ENCODE results near the gene EDN2. TPM values are rescaled to one million over a fixed set of nuclear protein-coding genes. Genes with fewer than 3 reads are reported as not detected.

Gene EDN2
- total RNA-seq, 5 donors from 2014 or later (not counting 1 experiment from before 2014, with no cell fraction given): not detected

DNA sequence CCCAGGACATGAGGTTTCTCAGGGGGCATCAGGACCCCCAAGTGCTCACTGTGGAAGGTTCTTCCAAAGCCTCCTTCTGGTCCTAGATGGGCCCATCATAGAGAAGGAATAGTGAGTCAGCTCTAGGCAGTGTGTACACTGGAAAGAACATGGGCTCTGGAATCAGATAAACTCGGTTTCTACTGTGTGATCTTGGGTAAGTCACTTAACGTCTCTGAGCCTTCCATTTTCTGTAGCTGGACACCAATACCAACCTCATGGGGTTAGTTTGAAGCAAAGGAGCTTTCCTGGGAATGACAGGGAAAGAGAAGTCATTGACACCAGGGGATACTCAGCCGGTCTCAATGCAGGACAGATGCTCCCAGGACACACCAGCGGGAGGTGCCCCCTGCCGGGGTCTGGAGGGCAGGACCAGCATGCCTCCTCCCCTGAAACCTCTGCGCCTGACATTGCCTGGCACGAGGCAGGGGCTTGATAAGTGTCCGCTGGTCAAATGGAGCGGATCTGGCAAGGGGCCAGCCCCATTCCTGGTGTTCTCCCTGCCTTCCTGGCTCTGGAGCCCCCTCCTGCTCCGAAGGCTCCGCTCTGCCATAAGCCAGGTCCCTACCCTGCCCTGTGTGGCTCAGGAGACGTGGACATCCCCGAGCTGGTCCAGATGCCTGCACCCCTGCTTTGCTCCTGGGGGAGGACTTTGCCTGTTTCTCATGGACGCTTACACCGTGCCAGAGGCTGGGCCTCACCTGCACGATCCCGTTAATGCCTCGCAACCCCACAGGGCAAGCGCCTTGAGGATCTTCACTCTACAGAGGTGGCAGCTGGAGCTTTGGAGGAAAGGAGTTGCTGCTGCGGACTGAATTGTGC is 52.8 kb downstream of the EDN2 start:
- Histone ChIP-seq H3K27me3 (replicated peaks in 1 of 2; ENCODE audit: control insufficient read depth in 2 of 2, extremely low read depth in 1 of 2, insufficient read depth in 2 of 2, low read length in 1 of 2) (peaks cover 0 to 60% of the 10 kb centered on the region in 2 experiments), H3K36me3 (ENCODE audit: control insufficient read depth in 2 of 2, extremely low read depth in 1 of 2, insufficient read depth in 1 of 2, low read length in 1 of 2) (no peaks in the 10 kb centered on the region), H3K4me1 (ENCODE audit: control insufficient read depth in 1 of 2, extremely low read depth in 1 of 2, insufficient read depth in 2 of 2, low read length in 2 of 2) (no peaks in the 10 kb centered on the region), H3K4me3 (ENCODE audit: control insufficient read depth in 1 of 2, extremely low read depth in 1 of 2, low read length in 1 of 2) (no peak overlapping the region), H3K9me3 (no peaks in the 10 kb centered on the region), H3K27ac (ENCODE audit: low read length) (no peak overlapping the region)
- CTCF ChIA-PET: no interaction called here
- DNase-seq (no peak), ATAC-seq (replicated peaks in 1 of 4) (no peak)
- Mint-ChIP-seq H3K9me3 (no peaks in the 10 kb centered on the region), H3K4me3 (no peak overlapping the region), H3K4me1 (no peaks in the 10 kb centered on the region), H3K27me3 (peaks cover 26 to 37% of the 10 kb centered on the region in 2 donors), H3K36me3 (no peaks in the 10 kb centered on the region), H3K27ac (no peak overlapping the region)
- 86% methylated on average over 18 of the region's 20 CpGs for WGBS (ENCODE audit: insufficient coverage)
- POLR2A ChIA-PET: no interaction called here

DNA sequence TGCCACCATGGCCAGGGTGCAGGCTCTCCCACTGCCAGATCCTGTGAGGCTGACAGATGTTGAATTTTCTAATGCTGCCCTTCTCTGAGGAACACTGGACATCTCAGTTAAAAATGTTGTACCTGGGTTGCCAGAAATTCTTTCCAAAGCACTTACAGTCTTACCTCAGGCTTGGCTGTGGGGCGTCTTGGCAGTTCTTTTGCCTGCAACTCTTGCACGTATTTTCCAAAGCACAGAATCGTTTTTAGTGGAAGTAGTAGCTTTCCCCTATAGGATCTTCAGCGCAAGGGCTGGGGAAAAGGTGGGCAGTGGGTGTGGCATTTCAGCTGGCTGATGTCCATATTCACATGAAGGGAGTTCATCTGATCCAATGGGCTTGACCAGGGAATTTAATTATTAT is 53.9 kb downstream of the EDN2 start:
- no peak overlapping the region for H3K4me3 Mint-ChIP-seq
- POLR2A ChIA-PET: no interaction called here
- Histone ChIP-seq H3K4me3 (ENCODE audit: control insufficient read depth in 1 of 2, extremely low read depth in 1 of 2, low read length in 1 of 2) (no peak overlapping the region), H3K27ac (ENCODE audit: low read length) (no peak overlapping the region), H3K27me3 (replicated peaks in 1 of 2; ENCODE audit: control insufficient read depth in 2 of 2, extremely low read depth in 1 of 2, insufficient read depth in 2 of 2, low read length in 1 of 2) (peaks cover 0 to 54% of the 10 kb centered on the region in 2 experiments), H3K9me3 (no peaks in the 10 kb centered on the region), H3K36me3 (ENCODE audit: control insufficient read depth in 2 of 2, extremely low read depth in 1 of 2, insufficient read depth in 1 of 2, low read length in 1 of 2) (no peaks in the 10 kb centered on the region), H3K4me1 (ENCODE audit: control insufficient read depth in 1 of 2, extremely low read depth in 1 of 2, insufficient read depth in 2 of 2, low read length in 2 of 2) (no peaks in the 10 kb centered on the region)
- CTCF ChIA-PET: interaction anchor here in 1 of 2 donors (0.6 kb wide), 1 partner anchor 28 kb away, joined by 6 read pairs; no protein-coding TSS in a partner anchor
- H3K4me1 Mint-ChIP-seq: no peaks in the 10 kb centered on the region
- ATAC-seq (replicated peaks in 1 of 4) (no peak), DNase-seq (no peak)
- no peak overlapping the region for H3K27ac Mint-ChIP-seq
- peaks cover 26 to 37% of the 10 kb centered on the region in 2 donors for H3K27me3 Mint-ChIP-seq
- no peaks in the 10 kb centered on the region for H3K36me3 Mint-ChIP-seq
- no peaks in the 10 kb centered on the region for H3K9me3 Mint-ChIP-seq
- WGBS (ENCODE audit: insufficient coverage): 80% methylated on average over 2 of the region's 4 CpGs

- ChIA-PET CTCF (interaction anchor here in 1 of 2 donors (0.6 kb wide), 1 partner anchor 27 kb away, joined by 6 read pairs; no protein-coding TSS in a partner anchor), POLR2A (no interaction called here)
- Histone ChIP-seq H3K9me3 (no peaks in the 10 kb centered on the region), H3K27ac (ENCODE audit: low read length) (no peak overlapping the region), H3K4me1 (ENCODE audit: control insufficient read depth in 1 of 2, extremely low read depth in 1 of 2, insufficient read depth in 2 of 2, low read length in 2 of 2) (no peaks in the 10 kb centered on the region), H3K36me3 (ENCODE audit: control insufficient read depth in 2 of 2, extremely low read depth in 1 of 2, insufficient read depth in 1 of 2, low read length in 1 of 2) (no peaks in the 10 kb centered on the region), H3K4me3 (ENCODE audit: control insufficient read depth in 1 of 2, extremely low read depth in 1 of 2, low read length in 1 of 2) (no peak overlapping the region), H3K27me3 (replicated peaks in 1 of 2; ENCODE audit: control insufficient read depth in 2 of 2, extremely low read depth in 1 of 2, insufficient read depth in 2 of 2, low read length in 1 of 2) (peaks cover 0 to 50% of the 10 kb centered on the region in 2 experiments)
- ATAC-seq (replicated peaks in 1 of 4) (no peak), DNase-seq (no peak)
- Mint-ChIP-seq H3K27ac (no peak overlapping the region), H3K4me1 (no peaks in the 10 kb centered on the region), H3K4me3 (no peak overlapping the region), H3K9me3 (no peaks in the 10 kb centered on the region), H3K36me3 (no peaks in the 10 kb centered on the region), H3K27me3 (peaks cover 24 to 35% of the 10 kb centered on the region in 2 donors)
- WGBS (ENCODE audit: insufficient coverage): no CpG with 5 or more reads among the region's 4 CpGs
These were observed 54.4 kb downstream of the EDN2 start for GRCh38 chr1:41430069-41430468.

- Histone ChIP-seq H3K36me3 (ENCODE audit: control insufficient read depth in 2 of 2, extremely low read depth in 1 of 2, insufficient read depth in 1 of 2, low read length in 1 of 2) (no peaks in the 10 kb centered on the region), H3K27ac (ENCODE audit: low read length) (no peak overlapping the region), H3K4me3 (ENCODE audit: control insufficient read depth in 1 of 2, extremely low read depth in 1 of 2, low read length in 1 of 2) (no peak overlapping the region), H3K27me3 (replicated peaks in 1 of 2; ENCODE audit: control insufficient read depth in 2 of 2, extremely low read depth in 1 of 2, insufficient read depth in 2 of 2, low read length in 1 of 2) (peaks cover 0 to 49% of the 10 kb centered on the region in 2 experiments), H3K4me1 (ENCODE audit: control insufficient read depth in 1 of 2, extremely low read depth in 1 of 2, insufficient read depth in 2 of 2, low read length in 2 of 2) (no peaks in the 10 kb centered on the region), H3K9me3 (no peaks in the 10 kb centered on the region)
- CTCF ChIA-PET: no interaction called here
- no peak overlapping the region for H3K4me3 Mint-ChIP-seq
- no peak overlapping the region for H3K27ac Mint-ChIP-seq
- no peak for ATAC-seq (replicated peaks in 1 of 4)
- no peaks in the 10 kb centered on the region for H3K4me1 Mint-ChIP-seq
- DNase-seq: no peak
- no peaks in the 10 kb centered on the region for H3K36me3 Mint-ChIP-seq
- POLR2A ChIA-PET: no interaction called here
- WGBS (ENCODE audit: insufficient coverage): 51% methylated on average over 4 of the region's 5 CpGs
- H3K27me3 Mint-ChIP-seq: peaks cover 19 to 31% of the 10 kb centered on the region in 2 donors
- H3K9me3 Mint-ChIP-seq: no peaks in the 10 kb centered on the region
These were observed 54.8 kb downstream of the EDN2 start for GRCh38 chr1:41429641-41430035.

Other genes with a start within 250 kb of the EDN2 start
- gene SCMH1, start 242.4 kb downstream of the EDN2 start, total RNA-seq: 10 to 100 TPM; 14.8 to 24.2 (median 19.6) TPM
- gene FOXO6, start 123.2 kb downstream of the EDN2 start, total RNA-seq: under 1 TPM in 3 of 5 donors, not detected in 2; 0.13 to 0.70 (median 0.63) TPM